ENCODE measurements around the gene GUSB.
"Not testable (repeated sequence)": the region's sequence is repeated elsewhere in the genome, so short reads cannot be mapped to it uniquely, and the experiment has no call there.

Gene GUSB

DNA sequence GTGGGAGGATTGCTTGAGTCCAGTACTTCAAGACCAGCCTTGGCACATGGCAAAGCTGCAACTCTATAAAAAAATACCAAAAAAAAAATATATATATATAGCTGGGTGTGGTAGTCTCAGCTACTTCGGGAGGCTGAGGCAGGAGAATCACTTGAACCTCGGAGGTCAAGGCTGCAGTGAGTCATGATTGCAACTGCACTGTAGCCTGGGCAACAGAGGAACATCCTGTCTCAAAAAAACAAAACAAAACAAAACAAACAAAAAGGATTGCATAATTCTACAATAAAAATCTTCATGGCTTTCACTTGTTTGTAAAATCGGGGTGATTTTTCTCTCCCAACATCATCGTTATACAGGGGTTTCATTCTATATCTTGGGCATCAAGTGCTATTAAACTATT is 35.1 kb downstream of the GUSB start:
- in situ Hi-C loops (cut with MboI; ENCODE audit: low pct_unique_long_range_greater_than_20kb, low sequenced_read_pairs): no loop called here

DNA sequence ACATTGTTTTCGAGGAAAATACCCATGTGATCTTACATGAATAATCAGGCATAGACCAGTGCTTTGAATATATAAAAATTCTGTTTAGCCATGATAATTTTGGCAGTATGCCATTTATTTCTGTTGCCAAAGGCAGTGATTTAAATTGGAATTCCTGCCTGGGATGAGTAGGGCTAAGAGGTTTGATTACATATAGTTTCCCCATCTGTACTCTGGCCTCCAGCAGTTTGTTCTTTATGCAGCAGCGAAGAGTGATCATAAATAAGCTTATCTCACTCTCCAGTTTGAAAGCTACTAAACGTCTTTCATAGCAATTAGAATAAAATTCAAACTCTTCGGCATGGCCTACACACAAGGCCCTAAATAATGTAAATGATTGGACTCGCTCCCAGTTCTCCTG is 36.2 kb downstream of the GUSB start:
- DNase-seq; in situ Hi-C loops (cut with MboI; ENCODE audit: low pct_unique_long_range_greater_than_20kb, low sequenced_read_pairs): not testable (repeated sequence)

More for the DNA sequence above, 35.1 kb downstream of the GUSB start:
- no peak for DNase-seq

GRCh38 chr7:65938336-65938895 is 43.6 kb downstream of the GUSB start:
- in situ Hi-C loops (cut with MboI; ENCODE audit: low pct_unique_long_range_greater_than_20kb, low sequenced_read_pairs): no loop called here
- no peak for DNase-seq

DNA sequence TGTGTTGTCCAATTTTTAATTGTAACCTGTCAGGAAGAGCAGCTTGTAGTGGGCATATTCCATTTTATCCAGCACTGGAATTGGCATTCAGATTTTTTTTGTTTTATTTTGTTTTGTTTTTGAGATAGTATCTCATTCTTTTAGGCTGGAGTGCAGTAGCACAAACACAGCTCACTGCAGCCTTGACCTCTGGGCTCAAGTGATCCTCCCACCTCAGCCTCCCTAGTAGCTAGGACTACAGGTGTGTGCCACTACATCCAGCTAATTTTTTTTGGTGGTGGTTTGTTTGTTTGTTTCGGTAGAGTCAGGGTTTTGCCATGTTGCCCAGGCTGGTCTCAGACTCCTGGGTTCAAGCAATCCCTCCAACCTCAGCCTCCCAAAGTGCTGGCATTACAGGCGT is 44.7 kb downstream of the GUSB start:
- in situ Hi-C loops (cut with MboI; ENCODE audit: low pct_unique_long_range_greater_than_20kb, low sequenced_read_pairs): no loop called here
- no peak for DNase-seq

DNA sequence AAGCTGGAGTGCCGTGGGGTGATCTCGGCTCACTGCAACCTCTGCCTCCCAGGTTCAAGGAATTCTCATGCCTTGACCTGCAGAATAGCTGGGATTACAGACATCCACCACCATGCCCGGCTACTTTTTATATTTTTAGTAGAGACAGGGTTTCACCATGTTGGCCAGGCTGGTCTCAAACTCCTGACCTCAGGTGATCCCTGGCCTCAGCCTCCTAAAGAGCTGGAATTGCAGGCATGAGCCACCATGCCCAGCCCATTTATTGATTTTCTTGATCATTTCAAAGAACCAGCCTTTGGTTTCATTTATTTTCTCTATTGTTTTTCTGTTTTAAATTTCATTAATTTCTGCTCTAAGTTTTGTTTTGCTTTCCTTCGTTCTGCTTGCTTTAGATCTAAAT is 50.3 kb downstream of the GUSB start:
- in situ Hi-C loops (cut with MboI; ENCODE audit: low pct_unique_long_range_greater_than_20kb, low sequenced_read_pairs): no loop called here
- no peak for DNase-seq

- in situ Hi-C loops (cut with MboI; ENCODE audit: low pct_unique_long_range_greater_than_20kb, low sequenced_read_pairs): no loop called here
- peak; percentile 16 for DNase-seq
Observed at GRCh38 chr7:65927489-65928448, 54.2 kb downstream of the GUSB start.

GRCh38 chr7:65926588-65926987 is 55.4 kb downstream of the GUSB start:
- in situ Hi-C loops (cut with MboI; ENCODE audit: low pct_unique_long_range_greater_than_20kb, low sequenced_read_pairs): no loop called here
- no peak for DNase-seq

DNA sequence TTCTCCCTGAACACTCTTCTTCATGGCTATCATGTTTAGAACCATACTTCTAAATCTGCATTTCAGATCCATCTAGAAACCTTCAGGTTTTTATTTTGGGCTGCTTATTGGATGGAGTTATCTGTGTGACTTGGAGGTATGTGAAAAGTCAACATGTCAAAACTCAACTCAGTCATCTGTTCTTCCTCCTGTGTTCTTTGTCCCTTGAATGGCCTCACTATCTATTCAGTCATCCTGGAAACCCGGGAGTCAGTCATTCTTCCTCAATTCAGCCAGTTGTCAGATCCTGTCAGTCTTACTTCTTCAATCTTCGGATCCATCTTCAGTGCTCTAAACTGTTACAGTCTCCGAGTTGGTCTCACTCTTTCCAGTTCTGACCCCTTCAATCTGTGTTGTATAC is 57.0 kb downstream of the GUSB start:
- DNase-seq: no peak
- in situ Hi-C loops (cut with MboI; ENCODE audit: low pct_unique_long_range_greater_than_20kb, low sequenced_read_pairs): no loop called here

- in situ Hi-C loops (cut with MboI; ENCODE audit: low pct_unique_long_range_greater_than_20kb, low sequenced_read_pairs): no loop called here
- no peak for DNase-seq
Observed at GRCh38 chr7:65924193-65924592, 57.8 kb downstream of the GUSB start.

DNA sequence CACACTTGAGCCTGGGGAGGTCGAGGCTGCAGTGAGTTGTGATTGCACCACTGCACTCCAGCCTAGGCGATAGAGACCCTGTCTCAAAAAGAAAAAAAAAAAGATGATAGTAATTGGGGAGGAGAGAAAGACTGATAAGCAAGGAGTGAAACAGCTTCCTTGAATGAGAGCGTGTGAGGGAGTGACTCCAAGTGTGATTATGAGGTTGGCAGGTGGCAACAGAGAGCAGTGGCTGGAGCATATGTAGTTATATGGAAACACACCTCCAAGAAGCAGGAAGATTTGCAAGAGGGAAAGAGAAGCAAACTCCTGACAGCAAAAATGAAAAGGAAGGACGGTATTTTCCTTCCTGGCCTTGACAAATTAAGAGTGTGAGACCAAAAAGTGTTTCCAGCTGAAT is 58.7 kb downstream of the GUSB start:
- in situ Hi-C loops (cut with MboI; ENCODE audit: low pct_unique_long_range_greater_than_20kb, low sequenced_read_pairs): no loop called here
- DNase-seq: no peak

DNA sequence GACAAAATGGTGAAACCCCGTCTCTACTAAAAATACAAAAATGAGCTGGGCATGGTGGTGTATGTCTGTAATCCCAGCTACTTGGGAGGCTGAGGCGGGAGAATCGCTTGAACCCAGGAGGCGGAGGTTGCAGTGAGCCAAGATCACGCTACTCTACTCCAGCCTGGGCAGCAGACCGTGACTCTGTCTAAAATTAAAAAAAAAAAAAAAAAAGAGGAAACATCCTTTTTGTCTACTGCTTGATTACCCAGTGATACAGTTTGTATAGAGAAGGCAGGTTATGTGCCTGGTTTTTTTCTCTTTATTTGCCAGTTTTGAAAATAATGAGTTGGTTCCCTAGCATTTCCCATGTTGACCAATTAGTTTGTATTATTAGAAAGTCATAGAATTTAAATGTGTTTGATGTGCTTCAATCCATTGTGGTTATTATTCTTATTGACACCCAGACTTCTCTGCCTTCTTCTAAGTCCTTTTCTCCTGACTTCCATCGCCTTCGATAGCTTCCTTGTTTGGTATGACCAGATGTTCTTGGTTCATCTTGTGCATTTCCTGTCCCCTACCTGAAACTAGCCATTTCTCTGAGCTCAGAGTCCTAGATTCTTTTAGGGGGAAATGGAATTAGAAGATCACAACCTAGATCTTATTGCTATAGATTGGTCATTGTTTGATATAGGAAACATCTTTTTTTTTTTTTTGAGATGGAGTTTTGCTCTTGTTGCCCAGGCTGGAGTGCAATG is 65.9 kb downstream of the GUSB start:
- DNase-seq: peak; percentile 78
- in situ Hi-C loops (cut with MboI; ENCODE audit: low pct_unique_long_range_greater_than_20kb, low sequenced_read_pairs): no loop called here

DNA sequence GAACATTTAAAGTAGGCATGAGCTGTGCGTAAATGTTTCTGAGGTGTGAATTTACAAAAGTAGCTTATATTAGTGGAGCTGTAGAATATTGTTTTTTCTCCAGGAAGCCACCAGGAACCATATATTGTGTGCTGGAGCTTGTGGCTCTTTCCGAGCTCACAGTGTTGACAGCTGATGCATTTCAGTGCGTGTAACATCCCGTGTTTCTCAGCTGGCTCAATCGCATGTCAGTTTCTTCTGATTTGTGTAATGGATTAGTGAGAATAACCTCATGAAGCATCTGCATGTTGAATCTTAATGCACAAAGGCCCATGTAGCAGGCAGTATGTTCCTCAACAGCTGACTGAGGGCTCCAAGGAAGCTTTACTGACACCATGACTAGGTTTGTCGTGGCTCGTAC is 69.8 kb downstream of the GUSB start:
- in situ Hi-C loops (cut with MboI; ENCODE audit: low pct_unique_long_range_greater_than_20kb, low sequenced_read_pairs): no loop called here
- DNase-seq: no peak
